Neural progenitor cell (in vitro differentiated cells): ENCODE results near the gene WRAP73. TPM values are rescaled to one million over a fixed set of nuclear protein-coding genes. Genes with fewer than 3 reads are reported as not detected.
A peak's percentile ranks its signal among the peaks of the same experiment; 100 is the strongest.

ENCODE experiments used
- DNase-seq: peaks from one replicate; pipeline ENCODE4 v3.0.0-alpha.2; 2016; ENCODE audit warnings: low spot score
- H2AFZ ChIP-seq: fragments of 200-600 bp; sonication (generic); replicated peaks from 2 replicates; pipeline ENCODE4 v1.6.1; 2016; ENCODE audit warnings: antibody characterized with exemption
- H3F3A ChIP-seq: fragments of 200-600 bp; sonication (generic); 2 replicates; pipeline ENCODE4 v1.6.1; 2016; ENCODE audit warnings: antibody characterized with exemption, low read depth
- H3K27ac ChIP-seq: fragments of 200-600 bp; sonication (generic); 2 replicates; pipeline ENCODE4 v1.5.1; 2016; ENCODE audit warnings: mild to moderate bottlenecking
- H3K27me3 ChIP-seq: fragments of 200-600 bp; sonication (generic); 2 replicates; pipeline ENCODE4 v1.6.1; 2016; ENCODE audit warnings: mild to moderate bottlenecking, moderate library complexity
- H3K36me3 ChIP-seq: fragments of 200-600 bp; sonication (generic); 2 replicates; pipeline ENCODE4 v1.5.1; 2016
- H3K4me1 ChIP-seq: fragments of 200-600 bp; sonication (generic); 2 replicates; pipeline ENCODE4 v1.6.1; 2016; ENCODE audit warnings: mixed run types
- H3K4me2 ChIP-seq: fragments of 200-600 bp; sonication (generic); 2 replicates; pipeline ENCODE4 v1.6.1; 2016
- H3K4me3 ChIP-seq: fragments of 200-600 bp; sonication (generic); 2 replicates; pipeline ENCODE4 v1.5.1; 2016
- H3K79me2 ChIP-seq: fragments of 200-600 bp; sonication (generic); 2 replicates; pipeline ENCODE4 v1.6.1; 2016; ENCODE audit warnings: low read depth
- H3K9ac ChIP-seq: fragments of 200-600 bp; sonication (generic); 2 replicates; pipeline ENCODE4 v1.6.1; 2016
- H3K9me3 ChIP-seq: fragments of 200-600 bp; sonication (generic); 2 replicates; pipeline ENCODE4 v1.5.1; 2016; ENCODE audit warnings: low read depth
- H4K20me1 ChIP-seq: fragments of 200-600 bp; sonication (generic); 2 replicates; pipeline ENCODE4 v1.6.1; 2016; ENCODE audit warnings: low read depth
- H3K27ac Mint-ChIP-seq: 3 replicates; pipeline ENCODE4 v1.8.0; 2021; ENCODE audit warnings: mixed read lengths
- H3K27me3 Mint-ChIP-seq: 2 replicates; pipeline ENCODE4 v1.8.0; 2022; ENCODE audit warnings: low read depth, mild to moderate bottlenecking, inconsistent platforms, moderate library complexity, mixed read lengths; ENCODE audit not compliant: insufficient read depth
- H3K36me3 Mint-ChIP-seq: 3 replicates; pipeline ENCODE4 v1.8.0; 2021; ENCODE audit warnings: mixed read lengths
- H3K4me1 Mint-ChIP-seq: 3 replicates; pipeline ENCODE4 v1.8.0; 2021; ENCODE audit warnings: mixed read lengths
- H3K4me3 Mint-ChIP-seq: 3 replicates; pipeline ENCODE4 v1.8.0; 2021; ENCODE audit warnings: mild to moderate bottlenecking, moderate library complexity, mixed read lengths
- H3K9me3 Mint-ChIP-seq: 3 replicates; pipeline ENCODE4 v1.8.0; 2020; ENCODE audit warnings: mixed read lengths
- CTCF ChIP-seq: fragments of 200-600 bp; sonication (generic); IDR thresholded peaks from 2 replicates; pipeline ENCODE4 v1.5.1; 2017; ENCODE audit warnings: antibody characterized with exemption, mild to moderate bottlenecking
- EZH2 ChIP-seq: fragments of 200-600 bp; sonication (generic); IDR thresholded peaks from 2 replicates; pipeline ENCODE4 v1.6.1; 2017; ENCODE audit warnings: antibody characterized with exemption, mild to moderate bottlenecking, moderate library complexity
- EZH2phosphoT487 ChIP-seq: fragments of 200-600 bp; sonication (generic); IDR thresholded peaks from 2 replicates; pipeline ENCODE4 v1.6.1; 2017; ENCODE audit warnings: antibody characterized with exemption
- total RNA-seq: library from RNA; depleted of rRNA; stranded (reverse); fragments of >200 nt; gene quantifications from 2 replicates; pipeline ENCODE4 v1.2.3, GENCODE V29; 2015; ENCODE audit warnings: low replicate concordance

Gene WRAP73
- total RNA-seq, 1 donor from 2014 or later: 12.0 TPM

- no peak overlapping the region for H3K4me2 ChIP-seq
- no peak overlapping the region for H3K4me3 Mint-ChIP-seq
- H3K27ac Mint-ChIP-seq: no peak overlapping the region
- H3K27me3 ChIP-seq: peaks cover 25% of the 10 kb centered on the region
- H3K9ac ChIP-seq: no peak overlapping the region
- TF ChIP-seq CTCF (no peak), EZH2 (no peak), EZH2phosphoT487 (no peak)
- no peaks in the 10 kb centered on the region for H3K79me2 ChIP-seq
- H3K27me3 Mint-ChIP-seq: peaks cover 8% of the 10 kb centered on the region
- H3K4me1 ChIP-seq: peaks cover 12% of the 10 kb centered on the region
- H3K27ac ChIP-seq: no peak overlapping the region
- H3K4me3 ChIP-seq: no peak overlapping the region
- no peaks in the 10 kb centered on the region for H4K20me1 ChIP-seq
- DNase-seq: no peak
- H3K9me3 Mint-ChIP-seq: no peaks in the 10 kb centered on the region
- no peaks in the 10 kb centered on the region for H3F3A ChIP-seq
- H3K36me3 Mint-ChIP-seq: no peaks in the 10 kb centered on the region
- no peaks in the 10 kb centered on the region for H3K36me3 ChIP-seq
- peaks cover 16% of the 10 kb centered on the region for H3K4me1 Mint-ChIP-seq
- H3K9me3 ChIP-seq: no peaks in the 10 kb centered on the region
- no peak overlapping the region for H2AFZ ChIP-seq
These were observed 43.4 kb upstream of the WRAP73 start for GRCh38 chr1:3693321-3693720.

- TF ChIP-seq EZH2: no peak
- no peak for TF ChIP-seq EZH2phosphoT487
- TF ChIP-seq CTCF: no peak
- Histone ChIP-seq H3K9me3 (no peaks in the 10 kb centered on the region), H3K4me3 (no peak overlapping the region), H3F3A (no peaks in the 10 kb centered on the region), H3K27me3 (peaks cover 32% of the 10 kb centered on the region), H3K36me3 (no peaks in the 10 kb centered on the region), H3K4me1 (peaks cover 15% of the 10 kb centered on the region), H3K4me2 (no peak overlapping the region), H2AFZ (no peak overlapping the region), H3K9ac (no peak overlapping the region), H4K20me1 (no peaks in the 10 kb centered on the region), H3K79me2 (no peaks in the 10 kb centered on the region), H3K27ac (no peak overlapping the region)
- Mint-ChIP-seq H3K27ac (no peak overlapping the region), H3K4me1 (peaks cover 17% of the 10 kb centered on the region), H3K4me3 (no peak overlapping the region), H3K36me3 (no peaks in the 10 kb centered on the region), H3K27me3 (peaks cover 6% of the 10 kb centered on the region), H3K9me3 (no peaks in the 10 kb centered on the region)
- DNase-seq: no peak
These were observed 42.7 kb upstream of the WRAP73 start for GRCh38 chr1:3692598-3692997.

- Histone ChIP-seq H3K9ac (no peak overlapping the region), H4K20me1 (no peaks in the 10 kb centered on the region), H3K9me3 (no peaks in the 10 kb centered on the region), H3K4me3 (no peak overlapping the region), H3F3A (no peaks in the 10 kb centered on the region), H3K4me1 (peaks cover 15% of the 10 kb centered on the region), H3K36me3 (no peaks in the 10 kb centered on the region), H3K4me2 (no peak overlapping the region), H3K27me3 (peaks cover 42% of the 10 kb centered on the region), H3K27ac (no peak overlapping the region), H3K79me2 (no peaks in the 10 kb centered on the region), H2AFZ (no peak overlapping the region)
- TF ChIP-seq CTCF (no peak), EZH2phosphoT487 (no peak), EZH2 (no peak)
- H3K27me3 Mint-ChIP-seq: peaks cover 6% of the 10 kb centered on the region
- no peak for DNase-seq
- no peaks in the 10 kb centered on the region for H3K36me3 Mint-ChIP-seq
- peak overlapping the region; percentile 17 for H3K4me3 Mint-ChIP-seq
- H3K27ac Mint-ChIP-seq: peak overlapping the region; percentile 6
- H3K9me3 Mint-ChIP-seq: no peaks in the 10 kb centered on the region
- peaks cover 14% of the 10 kb centered on the region for H3K4me1 Mint-ChIP-seq
These were observed 41.7 kb upstream of the WRAP73 start for GRCh38 chr1:3691421-3692204.
